Endothelial cell of umbilical vein (primary cell): ENCODE results near the gene TAGLN. TPM values are rescaled to one million over a fixed set of nuclear protein-coding genes. Genes with fewer than 3 reads are reported as not detected.

Source experiments
- BruUV-seq: library from RNA; stranded (reverse); fragments of 400-500 nt; replicated peaks from 2 replicates; lab custom pipeline; 2021; lab: Mats Ljungman, UMichigan
- CTCF ChIA-PET: fragments of 300-600, 350-600 bp; sonication (Branson Sonifier 250); formaldehyde crosslinking; loops from one replicate; lab custom pipeline; 2021; ENCODE audit warnings: antibody characterized with exemption, inconsistent platforms; lab: Charles Lee
- POLR2A ChIA-PET: fragments of 300-600, 350-600 bp; sonication (Branson Sonifier 250); formaldehyde crosslinking; loops from one replicate; lab custom pipeline; 2021; ENCODE audit warnings: antibody characterized with exemption, inconsistent platforms; lab: Charles Lee
- DNase-seq: peaks from one replicate; pipeline ENCODE4 v3.0.0-alpha.2; 2011; ENCODE audit warnings: low read depth, low spot score
- FAIRE-seq: peaks from 2 replicates; lab custom pipeline; 2011; peaks lifted over from hg19 to GRCh38; lab: Jason Lieb, UNC
- H2AFZ ChIP-seq: 2 replicates; pipeline ENCODE4 v1.6.0; 2012; ENCODE audit warnings: low read depth, low read length, control low read depth, inconsistent platforms
- H3K27ac ChIP-seq: 2 replicates; pipeline ENCODE4 v1.5.1; 2011; ENCODE audit warnings: low read depth, mild to moderate bottlenecking, control low read depth, low read length, moderate library complexity; ENCODE audit not compliant: insufficient read depth
- H3K27me3 ChIP-seq, 2 experiments: 2 replicates each; pipeline versions ENCODE4 v1.6.0 to v1.6.1; 2011; ENCODE audit warnings: low read length in 2 of 2, mixed read lengths in 1 of 2; ENCODE audit not compliant: control insufficient read depth in 2 of 2, insufficient read depth in 2 of 2
- H3K36me3 ChIP-seq, 2 experiments: 2 replicates in 1 of 2; 3 replicates in 1 of 2; pipeline ENCODE4 v1.5.1; 2011; ENCODE audit warnings: low read length in 2 of 2, mild to moderate bottlenecking in 1 of 2, moderate library complexity in 1 of 2; ENCODE audit not compliant: control insufficient read depth in 2 of 2, insufficient read depth in 2 of 2; ENCODE audit errors: extremely low read depth in 1 of 2
- H3K4me1 ChIP-seq: 3 replicates; pipeline ENCODE4 v1.5.1; 2011; ENCODE audit warnings: mild to moderate bottlenecking, low read length; ENCODE audit not compliant: control insufficient read depth, insufficient read depth; ENCODE audit errors: extremely low read depth
- H3K4me2 ChIP-seq: 2 replicates; pipeline ENCODE4 v1.6.1; 2011; ENCODE audit warnings: low read length, control low read depth, mixed read lengths; ENCODE audit not compliant: insufficient read depth
- H3K4me3 ChIP-seq, 3 experiments: fragments of 200-600 bp in 1 of 3; sonication (generic), shearing (Covaris generic) in 1 of 3; replicated peaks in 1 of 3; 2 replicates each; pipeline ENCODE4 v1.5.1; 2011 to 2016; ENCODE audit warnings: control low read depth in 3 of 3, low read length in 3 of 3, mild to moderate bottlenecking in 2 of 3, inconsistent platforms in 1 of 3, low read depth in 1 of 3, moderate library complexity in 1 of 3; ENCODE audit not compliant: insufficient read depth in 1 of 3
- H3K79me2 ChIP-seq: 2 replicates; pipeline ENCODE4 v1.6.0; 2012; ENCODE audit warnings: low read length, inconsistent platforms; ENCODE audit not compliant: control insufficient read depth, insufficient read depth
- H3K9ac ChIP-seq: replicated peaks from 2 replicates; pipeline ENCODE3; 2011; ENCODE audit warnings: low read length, control low read depth; ENCODE audit not compliant: insufficient read depth; ENCODE audit errors: extremely low read depth
- H3K9me1 ChIP-seq: replicated peaks from 3 replicates; pipeline ENCODE4 v1.6.0; 2011; ENCODE audit warnings: mild to moderate bottlenecking, low read length; ENCODE audit not compliant: control insufficient read depth, insufficient read depth; ENCODE audit errors: extremely low read depth
- H3K9me3 ChIP-seq: replicated peaks from 2 replicates; pipeline ENCODE4 v1.5.1; 2012; ENCODE audit warnings: low read length, inconsistent platforms; ENCODE audit not compliant: control insufficient read depth, insufficient read depth
- H4K20me1 ChIP-seq: replicated peaks from 2 replicates; pipeline ENCODE3; 2011; ENCODE audit warnings: mild to moderate bottlenecking, low read length; ENCODE audit not compliant: control insufficient read depth, insufficient read depth; ENCODE audit errors: extremely low read depth
- CTCF ChIP-seq, 2 donors: IDR thresholded peaks; 1 replicate in 1 of 2; 2 replicates in 1 of 2; pipeline ENCODE4 v1.5.1; 2011; ENCODE audit warnings: low read length in 2 of 2, mild to moderate bottlenecking in 2 of 2, moderate library complexity in 2 of 2, control low read depth in 1 of 2, inconsistent platforms in 1 of 2, low read depth in 1 of 2; ENCODE audit not compliant: insufficient read depth in 1 of 2; ENCODE audit errors: extremely low read depth in 1 of 2
- EZH2 ChIP-seq: IDR thresholded peaks from 2 replicates; pipeline ENCODE4 v1.6.1; 2012; ENCODE audit warnings: borderline replicate concordance, low read depth, mild to moderate bottlenecking, moderate library complexity, low read length, inconsistent platforms; ENCODE audit not compliant: severe bottlenecking
- FOS ChIP-seq: IDR thresholded peaks from 2 replicates; pipeline ENCODE4 v1.6.1; 2011; ENCODE audit warnings: mild to moderate bottlenecking, low read length, moderate library complexity, borderline replicate concordance; ENCODE audit not compliant: insufficient read depth
- GATA2 ChIP-seq: IDR thresholded peaks from 2 replicates; pipeline ENCODE4 v1.7.0; 2011; ENCODE audit warnings: low read depth, mild to moderate bottlenecking, moderate library complexity, mixed read lengths, low read length; ENCODE audit not compliant: insufficient read length, insufficient read depth
- JUN ChIP-seq: IDR thresholded peaks from 2 replicates; pipeline ENCODE4 v1.6.1; 2011; ENCODE audit warnings: borderline replicate concordance, low read depth; ENCODE audit not compliant: insufficient read length, insufficient read depth
- MAX ChIP-seq: IDR thresholded peaks from 2 replicates; pipeline ENCODE4 v1.6.1; 2011; ENCODE audit not compliant: insufficient read depth, insufficient read length
- MYC ChIP-seq: IDR thresholded peaks from one replicate; pipeline ENCODE4 v1.6.1; 2011; ENCODE audit warnings: mild to moderate bottlenecking, low read depth, low read length
- POLR2A ChIP-seq: IDR thresholded peaks from 2 replicates; pipeline ENCODE4 v1.6.1; 2012; ENCODE audit warnings: low read depth, mild to moderate bottlenecking, control low read depth, low read length
- POLR2AphosphoS5 ChIP-seq: IDR thresholded peaks from 2 replicates; pipeline ENCODE4 v1.6.1; 2012; ENCODE audit warnings: low read depth, mild to moderate bottlenecking, control low read depth, low read length, moderate library complexity; ENCODE audit not compliant: insufficient read depth
- dilution Hi-C: fragments of 300-500 bp; cut with MboI; formaldehyde crosslinking; loops from one replicate; pipeline ENCODE4 v1.15.0; 2019; ENCODE audit warnings: low sequenced_read_pairs; ENCODE audit not compliant: extremely low pct_ligation_motif_present
- intact Hi-C: fragments of 100-400 bp; cut with micrococcal nuclease; formaldehyde crosslinking; loops from one replicate; pipeline ENCODE4 v1.10.0; 2022
- polyA plus RNA-seq, 4 experiments: library from polyadenylated mRNA; depleted of rRNA in 3 of 4; stranded (reverse) in 3 of 4; unstranded in 1 of 4; fragments of >200 nt; gene quantifications; 2 replicates each; pipeline versions ENCODE4 v1.2.1 to v1.2.3, GENCODE V29; 2011 to 2012; ENCODE audit warnings: missing spikeins in 1 of 4
- total RNA-seq: library from RNA; stranded (reverse); gene quantifications from 2 replicates; pipeline ENCODE4 v1.2.3, GENCODE V29; 2021

Gene TAGLN
- total and polyA plus RNA-seq, 2 donors (not counting 3 experiments of a cell fraction or from before 2014, with no cell fraction given), result 20.8 to 113 TPM

DNA sequence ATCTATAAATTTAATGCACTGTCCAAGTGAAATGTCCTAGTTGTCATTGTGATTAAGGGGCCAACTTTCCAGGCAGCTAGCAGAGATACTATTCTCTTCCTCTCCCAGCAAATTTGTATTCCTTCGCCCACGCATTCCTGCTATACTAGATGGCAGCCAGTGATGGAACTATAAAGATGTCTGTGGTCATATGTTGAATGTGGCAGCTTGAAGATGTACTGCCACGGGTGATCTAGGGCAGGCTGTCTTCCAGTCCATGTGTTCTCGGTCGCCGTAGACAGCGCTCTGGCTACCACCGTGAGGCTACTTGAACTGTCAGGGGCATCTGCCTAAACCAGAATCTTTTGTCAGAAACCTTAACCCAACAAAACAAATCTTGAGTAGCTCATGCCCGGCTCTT lies 29.0 kb upstream of the TAGLN start:
- POLR2A ChIA-PET, result no interaction called here
- TF ChIP-seq FOS (no peak), EZH2 (no peak), POLR2AphosphoS5 (no peak), MAX (no peak), JUN (no peak), GATA2 (no peak), POLR2A (no peak), MYC (no peak), CTCF (IDR thresholded peaks at IDR 0.05; ENCODE audit: extremely low read depth in 1 of 2, insufficient read depth in 1 of 2, low read depth in 1 of 2, low read length in 2 of 2) (no peak)
- Histone ChIP-seq H3K79me2 (peaks cover 2% of the 10 kb centered on the region), H3K4me2 (no peak overlapping the region), H3K4me3 (no peak overlapping the region), H3K9ac (no peak overlapping the region), H3K27ac (no peak overlapping the region), H4K20me1 (no peaks in the 10 kb centered on the region), H3K9me3 (no peaks in the 10 kb centered on the region), H2AFZ (no peak overlapping the region), H3K4me1 (peaks cover 14% of the 10 kb centered on the region), H3K36me3 (peaks cover 12 to 22% of the 10 kb centered on the region in 2 experiments), H3K9me1 (no peaks in the 10 kb centered on the region), H3K27me3 (no peaks in the 10 kb centered on the region)
- DNase-seq, result no peak
- intact Hi-C loops (no loop called here), dilution Hi-C loops (no loop called here)
- no peak for FAIRE-seq
- BruUV-seq, result no TSS peak
- CTCF ChIA-PET, result interaction anchor here (1.0 to 1.7 kb wide), 3 partner anchors 8 to 12 kb away, joined by 3 to 7 read pairs (median 3); partner anchors contain the start of gene SIDT2
